Gastrocnemius medialis (tissue), 4 donors: ENCODE data around the gene FGFR3. TPM values are rescaled to one million over a fixed set of nuclear protein-coding genes. Genes with fewer than 3 reads are reported as not detected.

Experiments used
- ATAC-seq, 2 donors: fragments of 150-250 bp; one replicate each; pipeline ENCODE4 v1.9.1; 2016
- DNase-seq, 2 donors: peaks; one replicate each; pipeline ENCODE4 v3.0.0-alpha.2; 2019
- H3K27ac ChIP-seq, 4 donors: fragments of 200-600 bp; sonication (generic); 1 replicate in 1 of 4; 2 replicates in 3 of 4; pipeline ENCODE4 v1.5.1; 2016 to 2018; ENCODE audit warnings: mild to moderate bottlenecking in 2 of 4, moderate library complexity in 1 of 4
- H3K27me3 ChIP-seq, 3 donors: fragments of 200-600 bp; sonication (generic) in 2 of 3; 1 replicate in 1 of 3; 2 replicates in 2 of 3; pipeline versions ENCODE4 v1.5.1 to v1.6.0; 2016 to 2019; ENCODE audit warnings: mild to moderate bottlenecking in 1 of 3, moderate library complexity in 1 of 3
- H3K36me3 ChIP-seq, 2 donors: fragments of 200-600 bp; sonication (generic) in 1 of 2; one replicate each; pipeline ENCODE4 v1.5.1; 2017 to 2018
- H3K4me1 ChIP-seq, 2 donors: fragments of 200-600 bp; sonication (generic) in 1 of 2; one replicate each; pipeline ENCODE4 v1.5.1; 2016 to 2017; ENCODE audit warnings: mild to moderate bottlenecking in 2 of 2
- H3K4me3 ChIP-seq, 4 donors: fragments of 200-600 bp; sonication (generic) in 3 of 4; 1 replicate in 1 of 4; 2 replicates in 3 of 4; pipeline ENCODE4 v1.5.1; 2016 to 2019; ENCODE audit warnings: mild to moderate bottlenecking in 2 of 4
- H3K9me3 ChIP-seq, 3 donors: fragments of 200-600 bp; sonication (generic) in 2 of 3; 1 replicate in 1 of 3; 2 replicates in 2 of 3; pipeline ENCODE4 v1.5.1; 2016 to 2019
- CTCF ChIP-seq, 5 experiments: fragments of 450-650 bp in 3 of 5; fragments of 200-600 bp in 2 of 5; sonication (generic) in 2 of 5; IDR thresholded peaks in 4 of 5; conservative IDR thresholded peaks in 1 of 5; 1 replicate in 4 of 5; 2 replicates in 1 of 5; pipeline ENCODE4 v1.5.1; 2016 to 2019; ENCODE audit warnings: antibody characterized with exemption in 5 of 5, mild to moderate bottlenecking in 3 of 5, moderate library complexity in 3 of 5
- POLR2A ChIP-seq, 2 donors: fragments of 450-650 bp; IDR thresholded peaks; one replicate each; pipeline ENCODE4 v1.6.1; 2017; ENCODE audit warnings: antibody characterized with exemption in 2 of 2, mild to moderate bottlenecking in 2 of 2, moderate library complexity in 2 of 2
- in situ Hi-C, 4 donors: fragments of 200-750 bp; cut with MboI; loops; one replicate each; pipeline versions ENCODE4 v1.15.0 to v1.8.0; 2017; ENCODE audit warnings: low sequenced_read_pairs in 4 of 4
- intact Hi-C: fragments of 100-400 bp; cut with DNase I; formaldehyde crosslinking; loops from one replicate; pipeline ENCODE4 v1.15.1; 2023; ENCODE audit warnings: low total_unique reads
- total RNA-seq, 4 donors: library from RNA; depleted of rRNA; stranded (reverse); fragments of >200 nt; gene quantifications; one replicate each; pipeline versions ENCODE4 v1.1.0 to v1.2.3, GENCODE V29; 2016

The FGFR3 gene
- total RNA-seq, 4 donors from 2014 or later = 0.15 to 0.51 (median 0.18) TPM; not detected in 1

GRCh38 chr4:1773754-1774153 is 19.3 kb upstream of the FGFR3 start:
- in situ Hi-C loops = no loop called here
- no peak for ATAC-seq
- intact Hi-C loops = no loop called here
- H3K27ac ChIP-seq = no peak overlapping the region
- H3K4me3 ChIP-seq = no peak overlapping the region
- no peaks in the 10 kb centered on the region for H3K36me3 ChIP-seq
- no peaks in the 10 kb centered on the region for H3K4me1 ChIP-seq
- H3K27me3 ChIP-seq = peaks cover 0 to 4% (median 0%) of the 10 kb centered on the region in 3 donors
- TF ChIP-seq POLR2A (IDR thresholded peaks at IDR 0.05) (no peak), CTCF (IDR thresholded peaks at IDR 0.05 in 4 of 5, conservative IDR thresholded peaks at IDR 0.05 in 1 of 5) (no peak)
- H3K9me3 ChIP-seq = no peaks in the 10 kb centered on the region
- no peak for DNase-seq

GRCh38 chr4:1775731-1776500 is 17.2 kb upstream of the FGFR3 start:
- Histone ChIP-seq H3K27ac (no peak overlapping the region), H3K9me3 (no peaks in the 10 kb centered on the region), H3K4me1 (no peaks in the 10 kb centered on the region), H3K27me3 (no peaks in the 10 kb centered on the region), H3K4me3 (no peak overlapping the region), H3K36me3 (no peaks in the 10 kb centered on the region)
- no peak for DNase-seq
- intact Hi-C loops = no loop called here
- no peak for ATAC-seq
- in situ Hi-C loops = no loop called here
- no peak for TF ChIP-seq CTCF (IDR thresholded peaks at IDR 0.05 in 4 of 5, conservative IDR thresholded peaks at IDR 0.05 in 1 of 5)
- no peak for TF ChIP-seq POLR2A (IDR thresholded peaks at IDR 0.05)

GRCh38 chr4:1776521-1777161 is 16.5 kb upstream of the FGFR3 start:
- Histone ChIP-seq H3K36me3 (no peaks in the 10 kb centered on the region), H3K27ac (no peak overlapping the region), H3K9me3 (no peaks in the 10 kb centered on the region), H3K4me1 (no peaks in the 10 kb centered on the region), H3K27me3 (no peaks in the 10 kb centered on the region), H3K4me3 (no peak overlapping the region)
- no peak for TF ChIP-seq POLR2A (IDR thresholded peaks at IDR 0.05)
- no peak for TF ChIP-seq CTCF (IDR thresholded peaks at IDR 0.05 in 4 of 5, conservative IDR thresholded peaks at IDR 0.05 in 1 of 5)
- no peak for DNase-seq
- intact Hi-C loops (no loop called here), in situ Hi-C loops (no loop called here)
- no peak for ATAC-seq

GRCh38 chr4:1777822-1778641 is 15.1 kb upstream of the FGFR3 start:
- Histone ChIP-seq H3K27me3 (no peaks in the 10 kb centered on the region), H3K9me3 (no peaks in the 10 kb centered on the region), H3K36me3 (no peaks in the 10 kb centered on the region), H3K27ac (no peak overlapping the region), H3K4me3 (no peak overlapping the region), H3K4me1 (no peaks in the 10 kb centered on the region)
- in situ Hi-C loops (no loop called here), intact Hi-C loops (no loop called here)
- ATAC-seq (no peak), DNase-seq (no peak)
- TF ChIP-seq POLR2A (IDR thresholded peaks at IDR 0.05) = no peak
- no peak for TF ChIP-seq CTCF (IDR thresholded peaks at IDR 0.05 in 4 of 5, conservative IDR thresholded peaks at IDR 0.05 in 1 of 5)
